ENCODE results near the gene NEDD4L.

NEDD4L gene

DNA sequence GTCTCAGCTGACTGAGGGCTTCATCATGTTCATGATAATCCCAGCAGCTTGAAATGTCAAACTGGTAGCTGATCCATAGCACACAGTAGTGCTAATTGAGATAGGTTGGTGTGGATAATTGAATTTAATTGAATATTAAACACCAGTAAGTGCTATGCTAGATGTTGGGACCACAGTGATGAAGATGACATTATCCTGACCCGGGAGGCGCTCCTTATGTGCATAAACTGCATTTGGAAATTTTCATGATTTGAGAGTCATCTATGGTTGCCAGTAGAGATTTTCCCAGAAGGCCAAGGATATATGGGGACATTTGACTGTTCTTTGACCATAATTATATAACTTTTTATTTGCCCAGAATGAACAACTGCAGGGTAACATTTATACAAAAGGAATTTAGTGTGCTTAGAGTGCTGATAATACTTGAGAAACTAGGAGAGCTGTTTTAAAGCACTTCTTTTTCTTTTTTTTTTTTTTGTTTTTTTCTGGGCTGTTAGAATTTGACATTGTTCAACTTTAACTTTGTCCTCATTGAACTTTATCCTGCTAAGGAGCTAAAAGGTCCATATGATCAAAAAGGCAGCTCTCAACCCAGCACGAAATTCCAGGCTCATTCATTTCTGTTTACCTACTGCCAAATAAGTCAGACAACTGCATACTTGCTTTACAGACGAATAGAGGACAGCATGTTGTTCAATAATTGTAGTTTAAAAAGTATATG, 242.8 kb downstream of the NEDD4L start:
- H3K9me3 ChIP-seq (ENCODE audit: insufficient read depth, low read depth, low read length) = no peaks in the 10 kb centered on the region
- no peak overlapping the region for H3K4me3 ChIP-seq (ENCODE audit: low read length)
- WGBS = 92% methylated on average over 3 of the region's 4 CpGs
- H3K27ac ChIP-seq (ENCODE audit: low read depth, low read length) = no peak overlapping the region
- no peak overlapping the region for H3K9ac ChIP-seq (ENCODE audit: low read depth, low read length)
- no peaks in the 10 kb centered on the region for H3K27me3 ChIP-seq (ENCODE audit: insufficient read depth, low read length)
- no peaks in the 10 kb centered on the region for H3K36me3 ChIP-seq (ENCODE audit: insufficient read depth, low read length)
- peaks cover 24% of the 10 kb centered on the region for H3K4me1 ChIP-seq (ENCODE audit: insufficient read depth, low read length)

DNA sequence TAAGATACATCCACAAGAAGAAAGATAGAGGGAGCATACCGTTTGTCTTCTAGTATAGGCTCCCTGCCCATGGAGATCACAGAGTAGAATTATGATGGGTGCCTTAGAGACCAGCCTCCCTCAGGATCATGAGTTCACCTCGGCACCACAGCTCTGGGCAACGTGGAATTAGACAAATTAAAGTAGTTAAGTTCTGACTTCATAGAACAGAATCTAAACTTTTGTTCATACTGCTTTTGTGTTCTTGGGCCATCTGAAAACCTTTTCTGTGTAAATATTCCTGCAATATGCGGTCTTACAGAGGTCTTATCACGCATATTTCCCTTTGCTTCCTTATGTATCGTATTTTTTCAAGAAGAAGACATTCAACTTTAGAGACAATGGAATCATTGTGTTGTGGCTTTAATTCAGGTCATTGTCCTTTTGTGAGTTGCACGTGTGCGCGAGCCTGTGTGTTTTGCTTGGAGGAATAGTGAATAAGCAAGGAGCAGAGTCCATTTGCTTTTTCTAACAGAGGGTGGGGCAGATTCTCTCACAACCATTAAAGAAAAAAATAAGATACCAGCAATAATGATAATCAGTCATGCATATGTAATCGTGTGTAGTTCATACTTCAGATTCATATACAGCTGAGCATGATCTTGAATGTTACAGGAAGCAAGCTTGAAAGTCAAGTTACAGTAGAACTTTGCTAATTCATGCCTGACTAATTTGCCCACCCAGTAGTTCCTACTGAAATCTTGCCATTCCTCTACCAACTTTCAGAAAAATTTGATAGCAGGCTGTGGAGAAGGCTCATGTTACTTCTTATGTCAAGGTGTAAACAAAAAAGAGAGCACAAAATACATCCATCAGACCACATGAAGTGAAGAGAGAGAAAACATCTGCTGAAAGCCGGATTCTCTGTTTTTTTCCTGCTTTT, 243.6 kb downstream of the NEDD4L start:
- no peaks in the 10 kb centered on the region for H3K9me3 ChIP-seq (ENCODE audit: insufficient read depth, low read depth, low read length)
- H3K27ac ChIP-seq (ENCODE audit: low read depth, low read length) = 0 out of 2 replicates have a peak overlapping the region, but pooled peaks have one; percentile 38
- no peaks in the 10 kb centered on the region for H3K27me3 ChIP-seq (ENCODE audit: insufficient read depth, low read length)
- H3K4me3 ChIP-seq (ENCODE audit: low read length) = no peak overlapping the region
- WGBS = 87% methylated on average over 11 of the region's 11 CpGs
- no peaks in the 10 kb centered on the region for H3K36me3 ChIP-seq (ENCODE audit: insufficient read depth, low read length)
- no peak overlapping the region for H3K9ac ChIP-seq (ENCODE audit: low read depth, low read length)
- peaks cover 24% of the 10 kb centered on the region for H3K4me1 ChIP-seq (ENCODE audit: insufficient read depth, low read length)

DNA sequence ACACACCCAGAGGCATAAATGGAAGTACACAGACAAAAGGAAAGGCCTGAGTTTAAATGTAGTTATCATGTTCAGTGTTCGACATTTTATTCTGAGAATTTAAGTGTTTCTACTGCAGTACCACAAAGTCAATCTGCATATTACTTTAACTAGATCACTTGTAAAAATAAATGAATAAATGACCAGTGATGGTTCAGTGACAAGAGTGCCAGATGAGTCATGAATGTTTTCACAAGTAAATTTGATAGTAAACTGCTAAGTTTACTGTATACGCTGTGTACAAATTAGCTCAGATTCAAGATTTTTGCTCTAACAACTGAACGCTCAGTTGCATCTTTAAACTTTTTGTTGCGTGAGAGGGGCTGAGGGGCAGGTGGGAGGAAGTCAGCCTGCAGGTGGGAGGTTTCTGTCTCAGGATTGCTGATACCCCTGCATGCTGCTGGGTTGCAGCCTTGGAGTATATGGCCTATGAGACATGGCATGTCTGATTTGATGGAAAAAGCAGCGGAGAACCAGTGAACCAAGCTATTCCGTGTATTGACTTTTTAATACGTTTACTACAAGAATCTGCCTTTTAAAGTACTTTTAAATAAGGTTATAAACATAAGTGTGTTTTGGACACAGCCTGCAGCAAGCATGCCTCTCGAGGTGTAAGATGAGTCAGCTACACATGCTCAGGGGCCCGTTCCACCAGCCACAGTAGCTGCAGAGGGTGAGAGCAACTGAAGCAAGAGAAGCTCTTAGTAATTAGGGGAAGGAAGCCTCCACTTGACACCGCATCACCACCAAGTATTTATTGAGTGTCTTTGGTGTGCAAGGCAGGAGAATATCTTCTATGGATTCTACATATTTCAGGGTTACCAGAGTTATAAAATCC, 245.1 kb downstream of the NEDD4L start:
- no peak overlapping the region for H3K27ac ChIP-seq (ENCODE audit: low read depth, low read length)
- WGBS = 85% methylated on average over 8 of the region's 10 CpGs

DNA sequence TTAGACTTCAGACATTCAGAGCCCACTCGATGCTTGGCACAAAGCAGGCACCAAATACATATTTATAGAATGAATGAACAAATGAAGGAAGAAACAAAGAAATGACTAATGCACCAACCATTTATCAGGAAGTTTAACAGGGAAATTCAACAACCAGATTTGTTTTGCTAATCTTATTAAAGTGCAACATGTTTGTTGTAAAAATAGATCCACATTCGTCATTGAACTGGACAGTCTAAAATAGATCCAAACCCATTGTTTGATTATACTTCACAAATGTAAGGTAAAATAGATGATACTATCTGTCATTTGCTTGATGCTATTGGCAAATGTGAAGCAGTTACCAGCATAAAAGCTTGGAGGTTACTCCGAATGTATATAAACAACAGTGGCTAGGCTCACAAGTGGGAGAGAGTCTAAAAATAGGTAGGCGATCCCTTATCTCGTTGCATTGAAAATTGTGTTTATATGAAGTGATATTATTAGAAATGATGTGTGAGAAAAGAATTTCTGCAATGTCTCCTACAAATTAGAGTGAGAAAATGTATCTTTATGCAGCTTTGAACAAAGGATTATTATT, 246.2 kb downstream of the NEDD4L start:
- no peaks in the 10 kb centered on the region for H3K27me3 ChIP-seq (ENCODE audit: insufficient read depth, low read length)
- no peak overlapping the region for H3K27ac ChIP-seq (ENCODE audit: low read depth, low read length)

More for the DNA sequence above, 245.1 kb downstream of the NEDD4L start:
- Histone ChIP-seq H3K4me3 (ENCODE audit: low read length) (no peak overlapping the region), H3K9me3 (ENCODE audit: insufficient read depth, low read depth, low read length) (no peaks in the 10 kb centered on the region), H3K36me3 (ENCODE audit: insufficient read depth, low read length) (no peaks in the 10 kb centered on the region), H3K4me1 (ENCODE audit: insufficient read depth, low read length) (peaks cover 24% of the 10 kb centered on the region), H3K9ac (ENCODE audit: low read depth, low read length) (no peak overlapping the region), H3K27me3 (ENCODE audit: insufficient read depth, low read length) (no peaks in the 10 kb centered on the region)

GRCh38 chr18:58291131-58291530, 247.1 kb downstream of the NEDD4L start:
- 95% methylated on average over 4 of the region's 5 CpGs for WGBS
- Histone ChIP-seq H3K4me3 (ENCODE audit: low read length) (no peak overlapping the region), H3K9me3 (ENCODE audit: insufficient read depth, low read depth, low read length) (no peaks in the 10 kb centered on the region), H3K27me3 (ENCODE audit: insufficient read depth, low read length) (no peaks in the 10 kb centered on the region), H3K9ac (ENCODE audit: low read depth, low read length) (no peak overlapping the region), H3K4me1 (ENCODE audit: insufficient read depth, low read length) (peaks cover 24% of the 10 kb centered on the region), H3K27ac (ENCODE audit: low read depth, low read length) (no peak overlapping the region), H3K36me3 (ENCODE audit: insufficient read depth, low read length) (no peaks in the 10 kb centered on the region)

More for the DNA sequence above, 246.2 kb downstream of the NEDD4L start:
- Histone ChIP-seq H3K4me3 (ENCODE audit: low read length) (no peak overlapping the region), H3K4me1 (ENCODE audit: insufficient read depth, low read length) (peaks cover 24% of the 10 kb centered on the region), H3K36me3 (ENCODE audit: insufficient read depth, low read length) (no peaks in the 10 kb centered on the region), H3K9ac (ENCODE audit: low read depth, low read length) (no peak overlapping the region), H3K9me3 (ENCODE audit: insufficient read depth, low read depth, low read length) (no peaks in the 10 kb centered on the region)
- WGBS = 96% methylated on average over 3 of the region's 5 CpGs

GRCh38 chr18:58292638-58293037, 248.6 kb downstream of the NEDD4L start:
- no peaks in the 10 kb centered on the region for H3K27me3 ChIP-seq (ENCODE audit: insufficient read depth, low read length)
- no peaks in the 10 kb centered on the region for H3K36me3 ChIP-seq (ENCODE audit: insufficient read depth, low read length)
- no peak overlapping the region for H3K4me3 ChIP-seq (ENCODE audit: low read length)
- peaks cover 15% of the 10 kb centered on the region for H3K4me1 ChIP-seq (ENCODE audit: insufficient read depth, low read length)
- H3K9me3 ChIP-seq (ENCODE audit: insufficient read depth, low read depth, low read length) = no peaks in the 10 kb centered on the region
- H3K27ac ChIP-seq (ENCODE audit: low read depth, low read length) = no peak overlapping the region
- WGBS = 90% methylated on average over 1 of the region's 2 CpGs
- H3K9ac ChIP-seq (ENCODE audit: low read depth, low read length) = no peak overlapping the region

DNA sequence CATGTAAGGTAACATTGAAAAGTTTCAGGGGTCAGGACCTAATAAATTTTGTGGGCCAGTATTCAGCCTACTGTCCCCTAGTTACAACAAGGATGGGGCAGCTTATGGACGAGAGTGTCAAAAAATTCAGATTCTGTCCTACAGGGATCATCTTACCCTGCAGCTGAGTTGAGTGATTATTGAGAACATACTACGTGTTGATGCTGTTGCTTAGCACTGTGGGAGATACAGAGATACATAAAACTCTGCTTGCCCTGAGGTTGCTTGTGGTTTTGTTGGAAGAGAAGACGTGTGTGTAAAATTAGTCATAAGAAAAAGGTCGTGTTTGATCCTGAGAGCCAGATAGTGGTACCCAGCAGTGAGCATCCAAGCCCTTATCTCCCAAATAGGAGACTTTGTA, 253.2 kb downstream of the NEDD4L start:
- no peaks in the 10 kb centered on the region for H3K4me1 ChIP-seq (ENCODE audit: insufficient read depth, low read length)
- no peak overlapping the region for H3K4me3 ChIP-seq (ENCODE audit: low read length)
- H3K9ac ChIP-seq (ENCODE audit: low read depth, low read length) = no peak overlapping the region
- 81% methylated on average over 4 of the region's 4 CpGs for WGBS
- no peaks in the 10 kb centered on the region for H3K9me3 ChIP-seq (ENCODE audit: insufficient read depth, low read depth, low read length)
- no peaks in the 10 kb centered on the region for H3K36me3 ChIP-seq (ENCODE audit: insufficient read depth, low read length)
- no peak overlapping the region for H3K27ac ChIP-seq (ENCODE audit: low read depth, low read length)
- no peaks in the 10 kb centered on the region for H3K27me3 ChIP-seq (ENCODE audit: insufficient read depth, low read length)

GRCh38 chr18:58298251-58299134, 254.5 kb downstream of the NEDD4L start:
- Histone ChIP-seq H3K36me3 (ENCODE audit: insufficient read depth, low read length) (no peaks in the 10 kb centered on the region), H3K9ac (ENCODE audit: low read depth, low read length) (no peak overlapping the region), H3K4me3 (ENCODE audit: low read length) (no peak overlapping the region), H3K4me1 (ENCODE audit: insufficient read depth, low read length) (no peaks in the 10 kb centered on the region), H3K27me3 (ENCODE audit: insufficient read depth, low read length) (no peaks in the 10 kb centered on the region), H3K9me3 (ENCODE audit: insufficient read depth, low read depth, low read length) (no peaks in the 10 kb centered on the region), H3K27ac (ENCODE audit: low read depth, low read length) (no peak overlapping the region)
- 96% methylated on average over 4 of the region's 5 CpGs for WGBS

- H3K27me3 ChIP-seq (ENCODE audit: insufficient read depth, low read length) = no peaks in the 10 kb centered on the region
- no peaks in the 10 kb centered on the region for H3K4me1 ChIP-seq (ENCODE audit: insufficient read depth, low read length)
- no peaks in the 10 kb centered on the region for H3K36me3 ChIP-seq (ENCODE audit: insufficient read depth, low read length)
- WGBS = 95% methylated on average over 4 of the region's 4 CpGs
- no peaks in the 10 kb centered on the region for H3K9me3 ChIP-seq (ENCODE audit: insufficient read depth, low read depth, low read length)
- no peak overlapping the region for H3K27ac ChIP-seq (ENCODE audit: low read depth, low read length)
- no peak overlapping the region for H3K9ac ChIP-seq (ENCODE audit: low read depth, low read length)
- no peak overlapping the region for H3K4me3 ChIP-seq (ENCODE audit: low read length)
Observed at GRCh38 chr18:58299135-58299473, 255.1 kb downstream of the NEDD4L start.

DNA sequence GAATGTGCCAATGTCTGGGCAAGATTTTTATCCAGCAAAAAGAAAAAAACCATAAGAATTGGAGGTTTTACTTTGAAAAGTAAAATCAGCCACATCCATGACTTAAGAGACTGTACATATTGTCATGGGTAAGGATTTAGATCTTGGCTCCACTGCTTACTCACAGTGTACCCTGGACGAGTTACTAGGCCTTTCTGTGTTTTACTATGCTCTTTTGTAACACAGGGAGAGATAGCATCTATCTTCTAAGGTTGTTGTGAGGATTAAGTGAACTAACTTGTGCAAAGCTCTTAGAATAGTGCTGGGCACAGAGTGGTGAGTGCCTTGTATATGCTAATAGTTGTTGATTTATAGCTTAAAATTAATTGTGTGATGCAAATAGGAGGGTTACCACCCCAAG, 255.9 kb downstream of the NEDD4L start:
- H3K4me1 ChIP-seq (ENCODE audit: insufficient read depth, low read length) = no peaks in the 10 kb centered on the region
- H3K27me3 ChIP-seq (ENCODE audit: insufficient read depth, low read length) = no peaks in the 10 kb centered on the region
- H3K36me3 ChIP-seq (ENCODE audit: insufficient read depth, low read length) = no peaks in the 10 kb centered on the region
- no peak overlapping the region for H3K9ac ChIP-seq (ENCODE audit: low read depth, low read length)
- H3K9me3 ChIP-seq (ENCODE audit: insufficient read depth, low read depth, low read length) = no peaks in the 10 kb centered on the region
- no peak overlapping the region for H3K4me3 ChIP-seq (ENCODE audit: low read length)
- no peak overlapping the region for H3K27ac ChIP-seq (ENCODE audit: low read depth, low read length)
- 79% methylated on average over 1 of the region's 1 CpG for WGBS
